Mesenchymal stem cell (in vitro differentiated cells and primary cell): ENCODE results near the gene SLC25A21.

ENCODE experiments used
- DNase-seq: peaks from one replicate; pipeline ENCODE4 v3.0.0-alpha.2; 2013
- H2AFZ ChIP-seq: one replicate; pipeline ENCODE4 v1.6.1; 2013; ENCODE audit warnings: low read depth, mild to moderate bottlenecking, control low read depth, inconsistent platforms, low read length, moderate library complexity
- H2AK5ac ChIP-seq: 2 replicates; pipeline ENCODE4 v1.6.1; 2013; ENCODE audit warnings: low read length, moderate library complexity, mild to moderate bottlenecking, inconsistent platforms; ENCODE audit not compliant: severe bottlenecking
- H2BK120ac ChIP-seq: one replicate; pipeline ENCODE4 v1.6.1; 2013; ENCODE audit warnings: low read depth, mild to moderate bottlenecking, inconsistent platforms, low read length, moderate library complexity
- H2BK12ac ChIP-seq, 2 experiments: one replicate each; pipeline ENCODE4 v1.6.1; 2013; ENCODE audit warnings: inconsistent platforms in 2 of 2, low read length in 2 of 2, mild to moderate bottlenecking in 2 of 2, moderate library complexity in 2 of 2, control low read depth in 1 of 2
- H2BK15ac ChIP-seq: one replicate; pipeline ENCODE4 v1.6.1; 2013; ENCODE audit warnings: mild to moderate bottlenecking, low read depth, inconsistent platforms; ENCODE audit not compliant: poor library complexity, severe bottlenecking
- H2BK5ac ChIP-seq: 2 replicates; pipeline ENCODE4 v1.6.1; 2013; ENCODE audit warnings: low read depth, mild to moderate bottlenecking, low read length, control low read depth, inconsistent platforms; ENCODE audit not compliant: poor library complexity, severe bottlenecking
- H3K14ac ChIP-seq, 2 experiments: one replicate each; pipeline ENCODE4 v1.6.1; 2013; ENCODE audit warnings: inconsistent platforms in 2 of 2, low read length in 2 of 2, control low read depth in 1 of 2, mild to moderate bottlenecking in 1 of 2, moderate library complexity in 1 of 2
- H3K18ac ChIP-seq, 2 experiments: one replicate each; pipeline ENCODE4 v1.6.1; 2013; ENCODE audit warnings: inconsistent platforms in 2 of 2, low read length in 2 of 2, control low read depth in 1 of 2, low read depth in 1 of 2, mild to moderate bottlenecking in 1 of 2
- H3K23ac ChIP-seq, 2 experiments: one replicate each; pipeline ENCODE4 v1.6.1; 2013; ENCODE audit warnings: inconsistent platforms in 2 of 2, low read length in 2 of 2, mild to moderate bottlenecking in 2 of 2, moderate library complexity in 2 of 2, control low read depth in 1 of 2
- H3K27ac ChIP-seq: 2 replicates; pipeline ENCODE4 v1.5.1; 2013; ENCODE audit warnings: mild to moderate bottlenecking, moderate library complexity, low read length, control low read depth, inconsistent platforms; ENCODE audit not compliant: poor library complexity, severe bottlenecking
- H3K27me3 ChIP-seq, 2 experiments: 2 replicates each; pipeline versions ENCODE4 v1.6.1 to v1.7.0; 2013; ENCODE audit warnings: low read length in 2 of 2, mild to moderate bottlenecking in 2 of 2, moderate library complexity in 2 of 2, control low read depth in 1 of 2, inconsistent platforms in 1 of 2; ENCODE audit not compliant: control insufficient read depth in 1 of 2, insufficient read depth in 1 of 2
- H3K36me3 ChIP-seq, 2 experiments: 2 replicates each; pipeline versions ENCODE4 v1.6.1 to v1.7.0; 2013; ENCODE audit warnings: low read length in 2 of 2, control low read depth in 1 of 2, inconsistent platforms in 1 of 2, low read depth in 1 of 2, mild to moderate bottlenecking in 1 of 2; ENCODE audit not compliant: insufficient read depth in 2 of 2, control insufficient read depth in 1 of 2
- H3K4ac ChIP-seq, 2 experiments: one replicate each; pipeline ENCODE4 v1.6.1; 2013; ENCODE audit warnings: inconsistent platforms in 2 of 2, low read length in 2 of 2, mild to moderate bottlenecking in 2 of 2, moderate library complexity in 2 of 2, control low read depth in 1 of 2, low read depth in 1 of 2
- H3K4me1 ChIP-seq: 2 replicates; pipeline ENCODE4 v1.6.1; 2013; ENCODE audit warnings: low read depth, low read length, control low read depth; ENCODE audit not compliant: control insufficient read depth, insufficient read depth
- H3K4me2 ChIP-seq: 2 replicates; pipeline ENCODE4 v1.6.1; 2013; ENCODE audit warnings: low read length, mild to moderate bottlenecking, inconsistent platforms; ENCODE audit not compliant: poor library complexity, severe bottlenecking
- H3K4me3 ChIP-seq, 2 experiments: 2 replicates each; pipeline versions ENCODE4 v1.5.1 to v1.7.0; 2013; ENCODE audit warnings: low read length in 2 of 2, mild to moderate bottlenecking in 2 of 2, control low read depth in 1 of 2, low read depth in 1 of 2; ENCODE audit not compliant: insufficient read depth in 1 of 2
- H3K79me1 ChIP-seq: replicated peaks from 2 replicates; pipeline ENCODE4 v1.6.1; 2013; ENCODE audit warnings: mild to moderate bottlenecking, control low read depth, low read length, inconsistent platforms; ENCODE audit not compliant: poor library complexity, severe bottlenecking
- H3K9ac ChIP-seq: 2 replicates; pipeline ENCODE4 v1.7.0; 2013; ENCODE audit warnings: mild to moderate bottlenecking, low read length, moderate library complexity
- H3K9me3 ChIP-seq: 2 replicates; pipeline ENCODE4 v1.7.0; 2013; ENCODE audit warnings: mild to moderate bottlenecking, low read length; ENCODE audit not compliant: control insufficient read depth
- H4K8ac ChIP-seq: one replicate; pipeline ENCODE4 v1.6.1; 2013; ENCODE audit warnings: inconsistent platforms, mild to moderate bottlenecking, low read length, moderate library complexity
- H4K91ac ChIP-seq: one replicate; pipeline ENCODE4 v1.6.1; 2013; ENCODE audit warnings: mild to moderate bottlenecking, low read length, inconsistent platforms
- WGBS: methylation state at CpG from one replicate; pipeline ENCODE4 v1.1.7; 2013; ENCODE audit warnings: mixed read lengths; 5-methylcytosine and 5-hydroxymethylcytosine counted together

SLC25A21 gene

DNA sequence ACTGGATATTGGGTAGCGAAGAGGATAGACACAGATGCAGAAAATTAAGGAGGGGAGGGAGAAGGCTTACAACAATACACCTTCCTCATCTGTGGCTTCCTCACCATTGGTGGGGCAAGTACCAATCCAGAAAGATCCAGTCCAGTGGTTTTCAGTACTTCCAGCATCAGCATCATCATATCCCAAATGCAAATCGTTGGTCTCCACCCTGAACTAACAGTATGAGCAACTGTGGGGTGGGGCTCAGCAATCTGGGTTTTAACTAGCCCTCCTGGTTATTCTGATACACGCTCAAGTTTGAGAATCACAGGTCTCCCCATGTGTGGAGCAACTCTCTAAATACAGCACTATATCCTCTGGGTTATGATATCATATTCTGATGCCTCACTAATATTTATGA lies 317.0 kb downstream of the SLC25A21 start:
- Histone ChIP-seq H3K4me1 (peaks cover 4% of the 10 kb centered on the region), H2BK15ac (no peak overlapping the region), H3K9ac (no peak overlapping the region), H3K4me2 (no peak overlapping the region), H2BK12ac (no peak overlapping the region), H2BK120ac (no peak overlapping the region), H3K4me3 (no peak overlapping the region), H2AFZ (no peak overlapping the region), H2AK5ac (no peak overlapping the region), H3K9me3 (no peaks in the 10 kb centered on the region), H3K23ac (no peak overlapping the region), H3K27me3 (no peaks in the 10 kb centered on the region), H3K27ac (no peak overlapping the region), H3K79me1 (no peaks in the 10 kb centered on the region), H4K91ac (no peak overlapping the region), H3K4ac (no peak overlapping the region), H3K14ac (no peak overlapping the region), H2BK5ac (no peak overlapping the region), H4K8ac (no peak overlapping the region), H3K18ac (no peak overlapping the region), H3K36me3 (no peaks in the 10 kb centered on the region)
- WGBS: 74% methylated on average over 3 of the region's 3 CpGs
- no peak for DNase-seq

DNA sequence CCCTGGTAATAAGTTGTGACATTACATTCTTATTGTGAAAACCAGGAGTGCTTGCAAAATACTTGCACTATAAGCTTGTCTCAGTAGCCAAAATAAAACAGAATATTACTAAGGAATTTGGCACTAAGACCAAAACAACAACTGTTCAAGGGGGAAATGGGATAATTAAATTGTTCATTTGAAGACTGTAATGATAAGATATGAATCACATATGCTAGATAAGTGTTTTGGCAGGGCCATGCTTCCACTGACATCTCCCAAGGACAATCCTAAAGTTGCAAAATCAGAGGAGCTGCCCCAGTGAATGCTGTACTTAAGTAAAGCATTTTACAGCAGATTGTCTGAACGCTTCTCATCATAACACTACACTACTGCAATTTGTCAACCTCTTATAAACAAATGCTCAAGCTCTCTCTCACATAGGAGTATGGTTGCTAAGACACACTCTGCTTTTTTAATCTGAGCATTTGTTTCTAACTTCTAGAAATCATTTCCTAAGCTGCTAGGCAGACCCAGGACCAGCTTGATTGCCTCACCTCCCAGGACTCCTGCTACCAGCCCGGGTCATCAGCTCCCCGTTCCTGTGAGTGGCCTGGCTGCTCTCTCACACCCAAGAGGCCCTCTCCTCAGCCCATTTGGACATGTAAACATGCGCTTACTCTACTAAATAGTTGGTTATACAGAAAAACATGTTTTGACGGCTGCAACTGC lies 319.3 kb downstream of the SLC25A21 start:
- DNase-seq: peak; percentile 60
- Histone ChIP-seq H3K79me1 (no peaks in the 10 kb centered on the region), H2AK5ac (no peak overlapping the region), H3K4me2 (no peak overlapping the region), H3K27me3 (no peaks in the 10 kb centered on the region), H2BK12ac (no peak overlapping the region), H3K4me1 (peaks cover 2% of the 10 kb centered on the region), H3K23ac (no peak overlapping the region), H3K9ac (no peak overlapping the region), H3K4ac (no peak overlapping the region), H3K9me3 (no peaks in the 10 kb centered on the region), H4K8ac (no peak overlapping the region), H2BK15ac (no peak overlapping the region), H2BK5ac (no peak overlapping the region), H2BK120ac (no peak overlapping the region), H3K4me3 (no peak overlapping the region), H3K18ac (no peak overlapping the region), H3K36me3 (no peaks in the 10 kb centered on the region), H2AFZ (no peak overlapping the region), H3K27ac (no peak overlapping the region), H3K14ac (no peak overlapping the region), H4K91ac (no peak overlapping the region)
- WGBS: 10% methylated on average over 5 of the region's 5 CpGs

DNA sequence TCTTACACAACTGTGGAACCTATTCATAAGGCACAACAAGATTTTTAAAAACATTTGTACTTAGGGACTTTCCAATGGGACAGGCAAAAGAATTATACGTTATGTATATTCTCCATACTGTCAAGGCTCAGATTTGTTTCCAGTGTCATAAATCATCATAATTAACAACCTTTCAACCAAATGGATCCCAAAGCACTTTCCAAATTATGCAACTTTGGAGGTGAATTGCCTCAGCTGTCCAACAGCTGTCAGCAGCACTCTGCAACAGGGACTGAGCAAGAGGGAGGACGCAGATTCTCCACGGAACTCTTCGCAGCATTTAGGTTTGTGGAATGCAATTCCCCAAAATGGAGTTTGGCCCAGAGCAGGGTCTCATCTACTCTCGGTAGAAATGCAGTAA lies 324.2 kb downstream of the SLC25A21 start:
- Histone ChIP-seq H3K23ac (no peak overlapping the region), H3K36me3 (no peaks in the 10 kb centered on the region), H3K4ac (no peak overlapping the region), H2BK15ac (no peak overlapping the region), H2AK5ac (no peak overlapping the region), H2BK5ac (no peak overlapping the region), H3K27me3 (no peaks in the 10 kb centered on the region), H4K8ac (no peak overlapping the region), H3K9me3 (no peaks in the 10 kb centered on the region), H4K91ac (no peak overlapping the region), H3K4me3 (no peak overlapping the region), H3K9ac (no peak overlapping the region), H3K4me2 (no peak overlapping the region), H3K14ac (no peak overlapping the region), H2BK120ac (no peak overlapping the region), H3K27ac (no peak overlapping the region), H2BK12ac (no peak overlapping the region), H3K18ac (no peak overlapping the region), H3K4me1 (no peaks in the 10 kb centered on the region), H2AFZ (no peak overlapping the region), H3K79me1 (no peaks in the 10 kb centered on the region)
- no peak for DNase-seq
- 89% methylated on average over 4 of the region's 5 CpGs for WGBS

DNA sequence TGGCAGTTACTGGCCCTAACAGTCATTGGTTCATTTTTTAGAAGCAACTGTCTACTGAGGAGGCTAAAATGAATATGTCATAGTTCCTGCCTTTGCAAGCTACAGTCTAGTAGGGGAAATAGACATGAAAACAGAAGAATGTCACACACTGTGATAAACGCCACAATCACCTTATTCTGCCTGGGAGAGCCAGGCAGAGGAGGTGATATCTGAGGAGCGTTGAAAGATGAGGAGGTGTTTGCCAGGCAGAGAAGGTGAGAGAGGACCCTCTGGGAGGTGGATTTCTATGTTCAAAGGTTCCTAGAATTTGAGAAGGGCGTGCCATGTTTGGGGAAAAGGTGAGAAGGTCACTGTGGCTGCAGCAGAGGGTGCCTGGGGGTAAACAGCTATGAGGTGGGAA lies 325.0 kb downstream of the SLC25A21 start:
- Histone ChIP-seq H3K9ac (no peak overlapping the region), H4K8ac (no peak overlapping the region), H2AK5ac (no peak overlapping the region), H2BK5ac (no peak overlapping the region), H2AFZ (no peak overlapping the region), H4K91ac (no peak overlapping the region), H3K4me1 (no peaks in the 10 kb centered on the region), H2BK120ac (no peak overlapping the region), H3K9me3 (no peaks in the 10 kb centered on the region), H3K27me3 (no peaks in the 10 kb centered on the region), H2BK12ac (no peak overlapping the region), H2BK15ac (no peak overlapping the region), H3K23ac (no peak overlapping the region), H3K79me1 (no peaks in the 10 kb centered on the region), H3K18ac (no peak overlapping the region), H3K4me2 (no peak overlapping the region), H3K27ac (no peak overlapping the region), H3K36me3 (no peaks in the 10 kb centered on the region), H3K14ac (no peak overlapping the region), H3K4ac (no peak overlapping the region), H3K4me3 (no peak overlapping the region)
- DNase-seq: no peak
- WGBS: 82% methylated on average over 3 of the region's 3 CpGs
